Muscle of back (tissue), 11 donors: ENCODE results near the gene C4orf50. TPM values are rescaled to one million over a fixed set of nuclear protein-coding genes. Genes with fewer than 3 reads are reported as not detected.
"Not testable (repeated sequence)": the region's sequence is repeated elsewhere in the genome, so short reads cannot be mapped to it uniquely, and the experiment has no call there.

Source experiments
- DNase-seq, 3 donors: peaks; one replicate each; pipeline versions ENCODE4 v3.0.0 to v3.0.0-alpha.2; 2013
- polyA plus RNA-seq, 10 donors: library from polyadenylated mRNA; unstranded; fragments of 120-200 nt; gene quantifications; one replicate each; pipeline ENCODE4 v1.2.1, GENCODE V29; 2013; ENCODE audit not compliant: insufficient read length in 10 of 10

The C4orf50 gene
- polyA plus RNA-seq, 10 donors = 0.01 to 0.04 (median 0.01) TPM; not detected in 7

GRCh38 chr4:5863461-5864113 is 154.6 kb downstream of the C4orf50 start:
- DNase-seq = peak in 1 of 3 donors; percentile 83

- DNase-seq = no peak
These were observed 160.0 kb downstream of the C4orf50 start for GRCh38 chr4:5858020-5858769.

GRCh38 chr4:5857199-5857598 is 161.0 kb downstream of the C4orf50 start:
- no peak for DNase-seq

GRCh38 chr4:5856362-5856761 is 161.9 kb downstream of the C4orf50 start:
- DNase-seq = not testable (repeated sequence)

- no peak for DNase-seq
These were observed 163.3 kb downstream of the C4orf50 start for GRCh38 chr4:5854929-5855328.

GRCh38 chr4:5852523-5853202 is 165.6 kb downstream of the C4orf50 start:
- DNase-seq = no peak

GRCh38 chr4:5851637-5852301 is 166.5 kb downstream of the C4orf50 start:
- no peak for DNase-seq

Other genes with a start within 250 kb of the C4orf50 start
- gene CRMP1, start 125.3 kb downstream of the C4orf50 start, polyA plus RNA-seq = 10 to 100 TPM; 19.4 to 33.4 (median 24.2) TPM
- gene JAKMIP1, start 182.1 kb upstream of the C4orf50 start, polyA plus RNA-seq = under 1 TPM in 3 of 10 donors, not detected in 7; 0.15 to 0.46 (median 0.16) TPM